Measurements from ENCODE around the gene CFB.

Gene CFB

DNA sequence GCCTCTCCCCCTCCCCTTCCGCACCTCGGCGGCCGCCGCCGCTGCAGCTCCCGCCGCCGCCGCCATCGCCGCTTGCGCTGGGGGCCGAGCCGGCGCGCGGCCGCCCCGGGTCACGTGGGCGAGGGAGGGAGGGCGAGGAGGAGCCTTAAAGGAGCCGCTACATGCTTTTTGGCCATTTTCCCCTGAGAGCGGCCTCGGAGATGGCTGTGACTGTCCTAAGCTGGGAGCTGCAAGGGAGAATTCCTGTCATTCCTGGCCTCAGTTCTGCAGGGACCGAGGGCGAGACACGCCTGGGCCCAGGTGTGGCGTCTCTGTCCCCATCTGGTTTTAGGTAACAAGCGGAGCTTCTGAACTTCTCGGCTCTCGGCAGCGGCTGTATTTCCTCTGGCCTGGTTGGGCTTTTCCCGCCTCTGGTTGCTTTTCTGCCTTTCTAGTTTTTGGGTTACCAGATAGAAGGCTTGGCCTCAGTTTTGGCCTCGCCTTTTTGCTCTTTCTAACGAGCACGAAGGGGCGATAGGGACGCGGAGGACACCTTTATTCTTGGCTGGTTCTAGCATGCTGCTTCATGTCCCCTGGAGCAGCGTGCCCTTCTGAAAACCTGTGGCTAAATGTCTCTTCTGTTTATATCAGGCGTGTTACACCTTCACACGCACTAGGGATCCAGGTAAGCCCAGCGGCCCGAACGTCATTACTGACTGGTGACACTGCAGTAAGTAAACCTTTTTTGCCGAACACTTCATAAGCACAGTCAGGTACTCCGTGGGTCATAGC lies 48.1 kb upstream of the CFB start, which contains the start of gene EHMT2:
Gene EHMT2, minus strand, starts transcription at position 87 of the 771 bp plus-strand sequence. Its CDS starts 21 bp downstream, at position 66.
- Histone ChIP-seq H3K4me2 (ENCODE audit: low read depth, low read length, poor library complexity, severe bottlenecking) (peak within 1 kb of the TSS; percentile 98), H3K36me3 (ENCODE audit: insufficient read depth, low read length) (peaks cover 13% of the 10 kb centered on the region; the same call in 1 of the 2 replicates), H3K4me1 (ENCODE audit: insufficient read depth, low read length, poor library complexity, severe bottlenecking) (peaks cover 43% of the 10 kb centered on the region), H3K79me2 (ENCODE audit: insufficient read depth, low read length) (peaks cover 62% of the 10 kb centered on the region), H4K20me1 (ENCODE audit: insufficient read depth, low read length, poor library complexity, severe bottlenecking) (peaks cover 25% of the 10 kb centered on the region), H3K9me3 (ENCODE audit: insufficient read depth, low read depth, low read length) (no peaks in the 10 kb centered on the region), H3K27me3 (ENCODE audit: insufficient read depth, low read length, poor library complexity, severe bottlenecking) (peaks cover 4% of the 10 kb centered on the region), H3K9ac (ENCODE audit: low read depth, low read length, poor library complexity, severe bottlenecking) (peak within 1 kb of the TSS; percentile 83), H3F3A (ENCODE audit: low read depth) (no peaks in the 10 kb centered on the region), H3K4me3 (ENCODE audit: low read length, poor library complexity, severe bottlenecking) (peak within 1 kb of the TSS; percentile 79), H3K9me2 (replicated peaks; ENCODE audit: low read depth, low read length) (no peaks in the 10 kb centered on the region), H2AFZ (ENCODE audit: low read length) (peak within 1 kb of the TSS; percentile 85)
- TF ChIP-seq, protein P1, sequence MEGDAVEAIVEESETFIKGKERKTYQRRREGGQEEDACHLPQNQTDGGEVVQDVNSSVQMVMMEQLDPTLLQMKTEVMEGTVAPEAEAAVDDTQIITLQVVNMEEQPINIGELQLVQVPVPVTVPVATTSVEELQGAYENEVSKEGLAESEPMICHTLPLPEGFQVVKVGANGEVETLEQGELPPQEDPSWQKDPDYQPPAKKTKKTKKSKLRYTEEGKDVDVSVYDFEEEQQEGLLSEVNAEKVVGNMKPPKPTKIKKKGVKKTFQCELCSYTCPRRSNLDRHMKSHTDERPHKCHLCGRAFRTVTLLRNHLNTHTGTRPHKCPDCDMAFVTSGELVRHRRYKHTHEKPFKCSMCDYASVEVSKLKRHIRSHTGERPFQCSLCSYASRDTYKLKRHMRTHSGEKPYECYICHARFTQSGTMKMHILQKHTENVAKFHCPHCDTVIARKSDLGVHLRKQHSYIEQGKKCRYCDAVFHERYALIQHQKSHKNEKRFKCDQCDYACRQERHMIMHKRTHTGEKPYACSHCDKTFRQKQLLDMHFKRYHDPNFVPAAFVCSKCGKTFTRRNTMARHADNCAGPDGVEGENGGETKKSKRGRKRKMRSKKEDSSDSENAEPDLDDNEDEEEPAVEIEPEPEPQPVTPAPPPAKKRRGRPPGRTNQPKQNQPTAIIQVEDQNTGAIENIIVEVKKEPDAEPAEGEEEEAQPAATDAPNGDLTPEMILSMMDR (conservative IDR thresholded peaks at IDR 0.05; ENCODE audit: low read length), result no peak
- no peak for TF ChIP-seq EZH2phosphoT487 (IDR thresholded peaks at IDR 0.05; ENCODE audit: borderline replicate concordance)

DNA sequence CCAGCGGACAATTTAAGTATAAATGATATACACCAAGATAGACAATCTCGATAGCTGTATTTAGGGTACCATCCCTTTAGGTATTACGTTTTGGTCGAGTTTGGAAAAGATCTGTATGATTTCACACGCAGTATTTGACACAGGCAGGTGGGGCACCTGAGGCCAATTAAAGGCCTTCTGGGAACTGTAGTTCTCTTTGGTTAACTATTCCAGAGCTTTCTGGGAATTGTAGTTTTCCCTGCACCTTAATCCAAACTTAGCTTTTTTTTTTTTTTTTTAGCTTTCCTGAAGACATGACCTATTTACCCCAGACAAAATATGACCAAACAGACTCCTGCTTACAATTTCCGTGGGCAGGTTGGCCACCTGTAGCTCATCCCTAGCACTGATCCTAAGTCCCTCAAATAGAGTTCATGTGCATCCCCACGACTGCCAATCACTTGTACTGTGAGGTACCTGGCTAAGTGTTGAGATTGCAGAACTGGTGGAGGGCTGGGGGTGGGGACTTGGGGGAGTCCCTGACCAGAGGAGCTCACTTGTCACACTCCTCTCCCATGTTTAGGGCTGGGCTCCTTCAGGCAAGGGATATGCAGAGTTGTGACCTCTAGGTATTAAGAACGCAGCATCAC lies 47.4 kb upstream of the CFB start:
- Histone ChIP-seq H3K36me3 (ENCODE audit: insufficient read depth, low read length) (peaks cover 6% of the 10 kb centered on the region; the same call in 1 of the 2 replicates), H3K9ac (ENCODE audit: low read depth, low read length, poor library complexity, severe bottlenecking) (peak overlapping the region; percentile 83), H3K9me2 (replicated peaks; ENCODE audit: low read depth, low read length) (no peaks in the 10 kb centered on the region), H3K4me2 (ENCODE audit: low read depth, low read length, poor library complexity, severe bottlenecking) (peak overlapping the region; percentile 83), H3K79me2 (ENCODE audit: insufficient read depth, low read length) (peaks cover 61% of the 10 kb centered on the region), H3K4me1 (ENCODE audit: insufficient read depth, low read length, poor library complexity, severe bottlenecking) (peaks cover 38% of the 10 kb centered on the region), H2AFZ (ENCODE audit: low read length) (peak overlapping the region; percentile 75; the same call in 1 of the 2 replicates), H4K20me1 (ENCODE audit: insufficient read depth, low read length, poor library complexity, severe bottlenecking) (peaks cover 23% of the 10 kb centered on the region), H3K9me3 (ENCODE audit: insufficient read depth, low read depth, low read length) (no peaks in the 10 kb centered on the region), H3F3A (ENCODE audit: low read depth) (no peaks in the 10 kb centered on the region), H3K27me3 (ENCODE audit: insufficient read depth, low read length, poor library complexity, severe bottlenecking) (peaks cover 4% of the 10 kb centered on the region), H3K4me3 (ENCODE audit: low read length, poor library complexity, severe bottlenecking) (peak overlapping the region; percentile 79)
- TF ChIP-seq, protein P1 (conservative IDR thresholded peaks at IDR 0.05; ENCODE audit: low read length), result peak; percentile 19
- no peak for TF ChIP-seq EZH2phosphoT487 (IDR thresholded peaks at IDR 0.05; ENCODE audit: borderline replicate concordance)

DNA sequence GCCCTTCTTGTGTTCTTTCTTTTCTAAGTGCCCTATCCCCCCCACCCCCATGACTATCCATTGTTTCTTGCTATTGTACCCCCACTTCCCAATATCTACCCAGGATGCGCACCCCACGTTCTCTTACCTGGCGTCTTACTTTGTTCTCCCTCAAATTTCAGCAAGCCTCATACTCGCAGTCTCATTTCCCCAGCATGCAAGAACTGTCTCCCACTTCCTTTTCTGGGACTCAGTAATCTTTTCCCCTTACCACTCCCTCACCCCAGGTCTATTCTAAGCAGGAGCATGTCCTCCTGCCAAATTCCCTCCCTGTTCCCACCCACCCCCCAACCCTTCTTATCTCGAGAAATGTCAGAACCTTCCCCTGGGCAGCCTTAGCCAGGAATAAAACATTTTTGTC lies 46.7 kb upstream of the CFB start:
- Histone ChIP-seq H3K9me2 (replicated peaks; ENCODE audit: low read depth, low read length) (no peaks in the 10 kb centered on the region), H3F3A (ENCODE audit: low read depth) (no peaks in the 10 kb centered on the region), H3K27me3 (ENCODE audit: insufficient read depth, low read length, poor library complexity, severe bottlenecking) (peaks cover 4% of the 10 kb centered on the region), H3K79me2 (ENCODE audit: insufficient read depth, low read length) (peaks cover 61% of the 10 kb centered on the region), H3K9me3 (ENCODE audit: insufficient read depth, low read depth, low read length) (no peaks in the 10 kb centered on the region), H4K20me1 (ENCODE audit: insufficient read depth, low read length, poor library complexity, severe bottlenecking) (peaks cover 23% of the 10 kb centered on the region), H3K4me3 (ENCODE audit: low read length, poor library complexity, severe bottlenecking) (peak overlapping the region; percentile 79), H3K9ac (ENCODE audit: low read depth, low read length, poor library complexity, severe bottlenecking) (peak overlapping the region; percentile 83), H3K4me2 (ENCODE audit: low read depth, low read length, poor library complexity, severe bottlenecking) (peak overlapping the region; percentile 83), H2AFZ (ENCODE audit: low read length) (no peak overlapping the region), H3K36me3 (ENCODE audit: insufficient read depth, low read length) (peaks cover 4% of the 10 kb centered on the region; the same call in 1 of the 2 replicates), H3K4me1 (ENCODE audit: insufficient read depth, low read length, poor library complexity, severe bottlenecking) (peaks cover 37% of the 10 kb centered on the region)
- TF ChIP-seq, protein P1 (conservative IDR thresholded peaks at IDR 0.05; ENCODE audit: low read length), result no peak
- TF ChIP-seq EZH2phosphoT487 (IDR thresholded peaks at IDR 0.05; ENCODE audit: borderline replicate concordance), result no peak

Measured in Loucy (cell line).